Stimulated activated naive CD4-positive, alpha-beta T cell treated with Interleukin-2 at 50 U/mL for 16 hours (primary cell): Measurements from ENCODE around the gene SUMF1.
"Not testable (repeated sequence)": the region's sequence is repeated elsewhere in the genome, so short reads cannot be mapped to it uniquely, and the experiment has no call there.

Source experiments
- DNase-seq: peaks from one replicate; lab custom pipeline; 2025; lab: John Stamatoyannopoulos, UW

SUMF1 gene

DNA sequence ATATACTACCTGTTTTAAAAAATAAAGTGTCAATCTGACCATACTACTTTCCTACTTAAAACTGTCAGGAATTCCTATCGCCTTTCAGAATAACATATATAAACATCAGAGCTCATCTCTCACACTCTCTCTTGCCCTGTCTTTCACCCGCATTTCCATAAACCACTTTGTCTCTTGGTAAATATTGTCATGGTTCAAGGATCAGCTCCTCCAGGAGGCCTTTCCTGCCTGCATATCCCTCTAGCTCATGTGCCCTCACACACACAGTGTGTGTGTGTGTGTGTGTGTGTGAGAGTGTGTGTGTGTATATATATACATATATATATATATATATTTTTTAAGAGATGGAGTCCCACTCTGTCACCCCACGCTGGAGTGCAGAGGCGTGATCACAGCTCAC, 6.7 kb downstream of the SUMF1 start:
- DNase-seq = no peak

DNA sequence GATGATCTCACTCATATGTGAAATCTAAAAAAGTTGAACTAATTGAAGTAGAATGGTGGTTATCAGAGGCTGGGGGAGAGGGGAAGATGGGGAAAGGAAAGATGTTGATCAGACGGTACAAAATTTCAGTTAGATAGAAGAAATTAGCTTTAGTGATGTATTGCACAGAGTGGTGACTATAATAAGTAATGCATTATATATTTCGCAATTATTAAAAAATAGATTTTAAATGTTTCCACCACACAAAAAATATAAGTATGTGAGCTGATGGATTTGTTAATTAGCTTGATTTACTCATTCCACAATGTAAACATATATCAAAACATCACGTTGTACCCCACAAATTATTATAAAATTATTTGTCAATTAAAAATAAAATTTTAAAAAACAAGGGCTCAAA, 8.1 kb downstream of the SUMF1 start:
- no peak for DNase-seq

DNA sequence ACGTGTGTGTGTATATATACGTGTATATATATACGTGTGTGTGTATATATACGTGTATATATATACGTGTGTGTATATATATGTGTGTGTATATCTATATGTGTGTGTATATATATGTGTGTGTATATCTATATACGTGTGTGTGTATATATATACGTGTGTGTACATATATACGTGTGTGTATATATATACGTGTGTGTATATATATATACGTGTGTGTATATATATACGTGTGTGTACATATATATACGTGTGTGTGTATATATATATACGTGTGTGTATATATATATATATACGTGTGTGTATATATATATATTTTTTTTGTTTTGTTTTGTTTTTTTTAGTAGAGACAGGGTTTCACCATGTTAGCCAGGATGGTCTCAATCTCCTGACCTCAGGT, 10.3 kb downstream of the SUMF1 start:
- not testable (repeated sequence) for DNase-seq

DNA sequence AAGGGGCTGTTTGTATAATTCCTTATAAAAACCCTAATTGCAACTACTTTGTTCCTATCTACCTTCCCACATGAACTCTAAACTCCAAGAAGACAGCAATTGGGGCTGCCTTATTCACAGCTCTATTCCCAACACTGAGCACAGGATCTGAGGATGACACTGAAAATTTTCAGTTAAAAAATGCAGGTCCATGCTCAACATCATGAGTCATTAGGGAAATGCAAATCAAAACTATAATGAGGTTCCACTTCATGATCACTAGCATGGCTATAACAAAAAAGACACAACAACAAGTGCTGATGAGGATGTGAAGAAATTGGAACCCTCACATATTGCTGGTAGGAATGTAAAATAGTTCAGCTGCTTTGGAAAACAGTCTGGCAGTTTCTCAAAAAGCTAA, 12.9 kb downstream of the SUMF1 start:
- no peak for DNase-seq

DNA sequence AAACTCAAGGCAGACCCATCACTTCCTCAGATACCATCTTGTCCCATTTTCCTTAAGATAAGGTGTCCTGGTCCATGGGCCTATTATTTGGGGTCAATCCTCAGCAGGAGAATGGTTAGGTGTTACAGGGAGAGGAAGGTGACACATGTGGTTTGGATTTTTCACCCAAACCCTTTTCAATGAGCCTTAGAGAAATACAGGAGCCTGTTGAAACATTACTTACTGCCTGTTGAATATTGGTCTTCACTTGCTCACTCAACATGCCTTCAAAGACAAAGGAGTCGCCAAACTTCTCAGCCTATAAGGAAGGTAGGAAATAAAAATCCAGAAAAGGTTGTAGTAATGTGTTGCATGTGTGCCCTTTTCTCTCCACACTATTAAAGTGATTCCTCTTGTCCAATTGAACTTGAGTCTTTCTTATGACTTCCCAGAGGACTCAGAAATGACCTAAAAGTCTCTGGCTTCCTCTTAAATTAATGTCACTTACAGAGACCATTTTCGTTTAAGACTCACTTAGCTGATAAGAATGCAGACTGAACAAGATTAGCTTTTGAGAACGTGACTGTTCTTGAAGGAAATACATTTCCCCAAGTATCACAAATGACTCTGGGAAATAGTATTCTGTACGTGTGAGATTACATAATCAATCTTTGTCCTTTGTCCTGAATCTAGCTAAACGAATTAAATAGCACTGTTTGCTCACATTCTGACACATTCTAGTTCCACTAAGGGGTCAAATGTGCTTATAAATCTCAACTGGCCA, 17.8 kb downstream of the SUMF1 start:
- no peak for DNase-seq

DNA sequence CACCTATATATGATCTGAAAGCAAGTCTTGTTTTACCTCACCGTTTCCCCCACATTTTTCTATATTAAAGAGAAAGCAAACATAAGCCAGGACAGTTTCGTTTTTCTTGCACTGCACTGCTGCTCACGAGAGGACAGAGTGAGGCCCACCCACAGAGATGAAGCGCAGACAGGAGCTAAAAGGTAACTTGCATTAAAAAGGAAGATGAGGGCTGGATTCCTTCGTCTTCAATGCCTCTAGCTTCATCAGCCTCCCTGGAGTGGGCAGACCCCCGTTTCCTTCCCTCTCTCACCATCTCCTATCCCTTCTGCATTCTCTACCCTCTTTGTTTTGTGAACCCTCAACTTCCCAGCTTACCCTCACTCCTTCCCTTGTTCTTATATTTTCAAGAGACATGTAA, 18.9 kb downstream of the SUMF1 start:
- no peak for DNase-seq

DNA sequence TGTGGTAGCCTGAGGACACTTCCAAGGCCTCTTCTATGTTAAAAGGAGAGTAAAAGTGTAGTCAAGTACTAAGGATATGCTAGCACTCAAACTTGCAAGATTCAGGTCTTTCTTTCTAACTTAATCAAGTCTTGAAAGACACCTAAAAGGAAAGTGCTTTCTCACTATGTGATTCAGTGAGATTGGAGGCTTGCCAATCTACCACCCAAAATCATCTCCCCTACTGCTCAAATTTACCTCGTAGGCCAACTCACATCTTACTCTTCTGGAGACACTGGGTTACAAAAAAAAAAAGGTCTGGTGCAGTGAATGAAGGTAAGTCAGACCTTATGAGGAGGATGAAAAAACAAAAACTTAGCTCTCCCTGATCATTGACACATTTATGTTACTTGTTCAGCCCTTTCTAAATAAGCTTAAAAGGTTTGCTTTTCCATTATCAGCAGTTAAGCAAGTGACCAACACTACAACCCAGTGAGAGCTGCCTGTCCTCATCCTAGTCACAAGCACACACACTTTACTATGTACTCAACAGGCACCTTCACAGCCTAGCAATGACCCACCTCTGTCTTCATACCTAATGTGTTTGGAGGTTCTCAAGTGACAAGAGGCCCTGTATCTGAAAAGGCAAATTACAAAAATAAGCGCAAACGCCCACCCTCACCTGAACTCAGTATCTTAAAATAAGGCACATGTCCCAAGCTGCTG, 19.6 kb downstream of the SUMF1 start:
- DNase-seq = no peak

DNA sequence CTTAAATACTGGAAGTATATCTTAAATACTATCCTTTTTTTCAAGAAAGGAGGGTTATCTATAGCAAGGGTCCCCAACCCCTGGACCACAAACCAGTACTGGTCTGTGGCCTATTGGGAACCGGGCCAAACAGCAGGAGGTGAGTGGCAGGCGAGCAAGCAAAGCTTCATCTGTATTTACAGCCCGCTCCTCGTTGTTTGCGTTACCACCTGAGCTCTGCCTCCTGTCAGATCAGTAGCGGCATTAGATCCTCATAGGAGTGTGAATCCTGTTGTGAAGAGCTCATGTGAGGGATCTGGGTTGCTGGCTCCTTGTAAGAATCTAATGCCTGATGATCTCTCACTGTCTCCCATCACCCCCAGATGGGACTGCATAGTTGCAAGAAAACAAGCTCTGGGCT, 26.1 kb downstream of the SUMF1 start:
- no peak for DNase-seq

DNA sequence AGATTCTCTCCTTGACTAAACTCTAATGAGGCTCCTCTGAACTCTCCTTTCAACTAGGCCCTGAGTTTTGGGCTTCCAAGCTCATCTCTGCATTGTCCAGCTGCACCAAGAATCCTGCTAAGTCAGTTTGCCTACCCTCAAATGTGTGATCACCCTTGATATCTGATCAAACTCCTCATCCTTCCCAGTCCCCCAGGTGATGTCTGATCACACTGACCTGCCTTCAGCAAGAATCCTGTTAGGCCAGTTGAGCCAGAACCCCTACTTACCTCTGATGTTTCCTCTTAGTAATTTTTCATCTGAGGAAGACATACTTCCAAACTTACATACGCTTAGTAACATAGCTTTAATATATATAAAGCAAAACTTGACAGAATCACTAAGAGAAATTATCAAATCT, 28.8 kb downstream of the SUMF1 start:
- DNase-seq = no peak

DNA sequence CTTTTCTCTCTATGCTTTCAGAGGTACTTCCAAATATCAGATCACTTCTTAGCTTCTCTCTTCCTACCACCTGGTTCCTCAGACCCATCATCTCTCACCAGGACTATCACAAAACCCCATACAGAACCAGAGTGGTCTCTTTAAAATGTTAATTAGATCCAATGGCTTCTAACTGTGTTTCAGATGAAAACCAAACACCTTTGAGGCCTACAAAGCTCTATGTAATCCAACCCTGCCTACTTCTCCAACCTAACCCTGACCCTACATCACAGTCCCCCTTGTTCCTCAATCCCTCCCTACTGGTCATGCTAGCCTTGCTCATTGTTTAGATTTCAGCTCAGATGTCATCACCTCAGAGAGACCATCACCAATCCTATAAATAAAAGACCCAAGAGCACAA, 34.8 kb downstream of the SUMF1 start:
- no peak for DNase-seq

DNA sequence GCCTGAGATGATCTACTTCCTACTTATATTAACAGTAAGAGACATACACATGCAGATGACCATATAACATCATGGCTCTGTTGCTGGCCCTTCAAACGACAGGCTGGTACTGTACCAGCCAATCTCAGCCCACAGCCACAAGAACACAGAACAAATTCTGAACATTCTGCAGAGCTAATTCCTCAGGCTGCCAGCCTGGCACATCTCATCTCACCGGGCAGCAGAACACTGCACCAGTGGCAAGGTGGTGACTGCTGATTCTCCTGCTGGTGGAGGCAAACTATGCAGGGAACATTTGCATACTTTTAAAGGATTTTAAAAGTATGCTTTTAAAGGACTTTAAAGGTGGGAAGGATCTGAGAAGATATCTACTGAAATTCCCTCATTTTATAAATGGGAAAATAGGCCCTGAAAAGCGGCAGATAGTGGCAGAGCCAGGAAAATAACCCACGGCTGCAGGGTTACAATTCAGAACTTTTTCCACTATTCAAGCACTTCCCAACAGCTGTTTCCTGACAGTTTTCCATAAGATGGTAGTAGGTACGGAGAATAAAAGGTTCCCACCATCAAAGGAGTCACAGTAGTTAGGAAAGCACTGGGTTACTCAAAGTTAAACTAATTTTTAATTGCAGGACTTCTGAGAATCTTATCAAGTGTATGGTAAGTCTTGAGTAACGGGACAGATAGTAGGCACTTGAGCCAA, 37.3 kb downstream of the SUMF1 start:
- no peak for DNase-seq

DNA sequence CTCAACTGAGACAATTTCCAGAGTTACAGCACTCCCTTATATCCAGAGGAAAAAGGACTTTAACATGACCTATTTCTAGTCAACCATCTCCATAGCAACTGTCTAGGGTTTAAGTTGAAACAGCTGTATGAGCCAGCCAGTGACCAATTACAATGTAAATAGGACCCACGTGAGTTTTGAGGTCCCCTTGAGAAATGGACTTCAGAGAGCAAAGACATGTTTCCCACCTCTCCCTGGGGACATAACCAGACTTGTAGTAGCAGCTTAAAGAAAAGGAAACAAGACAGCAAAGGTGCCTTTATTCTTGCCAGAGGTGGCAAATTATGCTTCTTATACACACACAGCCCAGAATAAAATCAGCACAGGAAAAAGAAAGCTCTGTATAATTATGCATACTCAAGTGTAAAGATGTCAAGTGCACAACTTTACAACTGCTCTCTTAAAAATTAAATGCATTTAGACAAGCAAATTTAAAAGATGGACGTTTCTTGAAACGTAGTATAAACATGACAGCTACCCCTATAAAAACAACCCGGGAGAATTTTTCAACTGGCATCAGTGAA, 40.2 kb downstream of the SUMF1 start:
- no peak for DNase-seq

DNA sequence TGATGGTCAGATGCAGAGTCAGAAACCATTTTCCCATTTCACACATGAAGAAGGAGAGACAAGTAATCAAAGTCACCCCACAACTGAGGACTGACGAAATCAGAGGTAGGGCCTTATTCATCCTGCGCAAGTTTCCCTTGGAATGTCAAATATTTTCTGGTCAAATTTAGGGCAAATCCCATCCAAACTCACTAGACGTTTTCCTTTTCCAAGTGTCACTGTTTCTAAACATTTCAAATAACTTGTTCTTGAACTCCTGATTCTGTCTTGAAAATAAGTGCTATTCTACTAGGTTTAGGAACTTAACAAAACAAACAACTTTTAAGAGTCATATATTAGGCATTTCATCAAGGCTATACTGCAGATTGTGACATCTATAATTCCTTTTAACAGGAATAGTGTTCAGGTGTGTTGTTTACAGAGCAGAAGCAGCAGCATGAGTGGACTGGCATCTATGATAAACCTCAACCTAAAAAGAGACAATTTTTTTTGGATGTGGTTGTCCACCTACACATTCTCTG, 40.7 kb downstream of the SUMF1 start:
- no peak for DNase-seq

DNA sequence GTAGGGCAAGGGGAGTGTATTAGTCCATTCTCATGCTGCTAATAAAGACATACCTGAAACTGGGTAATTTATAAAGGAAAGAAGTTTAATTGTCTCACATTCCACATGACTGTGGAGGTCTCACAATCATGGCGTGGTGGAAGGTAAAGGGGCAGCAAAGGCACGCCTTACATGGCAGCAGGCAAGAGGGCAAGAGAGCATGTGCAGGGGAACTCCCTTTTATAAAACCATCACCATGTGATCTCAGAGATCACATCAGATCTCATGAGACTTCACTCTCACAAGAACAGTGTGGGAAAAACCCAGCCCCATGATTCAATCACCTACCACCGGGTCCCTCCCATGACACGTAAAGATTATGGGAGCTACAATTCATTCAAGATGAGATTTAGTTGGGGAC, 41.4 kb downstream of the SUMF1 start:
- no peak for DNase-seq

DNA sequence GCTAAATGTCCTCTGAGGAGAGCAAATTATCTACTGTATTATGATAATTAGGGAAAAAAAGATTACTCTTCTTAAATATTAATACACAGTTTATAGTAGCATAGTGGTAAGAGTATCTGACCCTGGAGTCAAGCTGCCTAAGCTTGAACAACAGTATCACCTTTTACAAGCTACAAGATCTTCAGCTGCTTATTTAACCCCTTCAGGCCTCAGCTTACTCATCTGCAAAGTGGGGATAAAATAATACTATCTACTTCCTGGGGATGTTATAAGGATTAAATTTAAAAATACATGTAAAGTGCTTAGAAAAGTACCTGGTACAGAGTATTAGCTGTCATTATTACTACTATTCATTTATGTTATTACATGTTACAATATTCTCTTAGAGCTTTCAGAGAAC, 42.0 kb downstream of the SUMF1 start:
- no peak for DNase-seq

DNA sequence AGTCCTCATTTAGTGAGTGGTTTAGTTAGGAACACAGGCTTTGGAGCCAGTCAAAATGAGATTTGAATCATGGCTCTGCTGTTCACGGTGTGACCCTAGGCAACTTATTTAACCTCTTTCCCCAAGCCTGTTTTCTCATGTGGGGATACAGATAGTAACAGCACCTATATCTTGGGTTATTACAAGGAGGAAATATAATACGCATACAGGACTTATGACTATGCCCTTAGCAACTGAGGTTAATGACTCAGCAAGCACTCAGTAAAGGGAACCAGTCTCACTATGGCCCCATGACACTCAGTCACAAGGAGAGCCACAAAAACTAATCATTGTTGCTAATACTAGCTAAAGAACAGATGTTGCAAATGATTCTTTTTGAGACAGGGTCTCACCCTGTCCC, 45.9 kb downstream of the SUMF1 start:
- no peak for DNase-seq

DNA sequence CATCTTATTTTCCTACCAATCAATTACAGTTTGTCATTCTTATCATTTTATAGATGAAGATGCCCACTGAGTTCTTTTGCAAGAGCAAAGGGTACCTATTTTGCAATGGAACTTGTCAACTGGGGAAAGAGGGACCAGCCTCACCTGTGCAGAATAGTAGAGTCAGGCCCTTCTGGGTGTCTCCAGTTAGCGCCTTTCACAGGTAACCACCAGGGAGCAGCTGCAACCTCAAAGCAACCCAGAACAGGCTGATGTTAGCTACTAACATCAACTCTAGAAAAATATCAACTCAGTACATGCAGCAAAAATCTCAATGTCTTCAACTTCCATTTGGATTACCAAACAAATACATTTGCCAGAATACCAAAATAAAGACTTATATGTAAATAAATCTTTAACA, 47.1 kb downstream of the SUMF1 start:
- no peak for DNase-seq

DNA sequence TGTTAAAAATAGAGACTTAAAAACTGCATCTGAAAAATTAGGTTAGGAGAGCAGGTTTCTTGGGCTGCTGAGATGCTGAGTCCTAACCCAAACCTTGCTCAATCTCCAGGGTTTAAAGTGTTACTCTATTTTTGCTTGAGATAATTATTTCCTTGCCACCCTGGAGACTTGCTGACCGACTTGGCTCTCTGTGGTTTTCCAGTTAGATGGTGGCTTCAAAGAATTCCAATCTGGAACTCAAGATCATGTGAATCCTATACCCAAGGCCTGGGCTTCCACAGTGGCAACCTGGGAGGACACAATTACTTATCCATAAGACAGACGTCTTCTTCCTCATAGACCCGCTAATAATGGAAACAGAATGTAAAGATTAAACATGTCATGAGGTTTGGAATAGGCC, 47.7 kb downstream of the SUMF1 start:
- DNase-seq = no peak

DNA sequence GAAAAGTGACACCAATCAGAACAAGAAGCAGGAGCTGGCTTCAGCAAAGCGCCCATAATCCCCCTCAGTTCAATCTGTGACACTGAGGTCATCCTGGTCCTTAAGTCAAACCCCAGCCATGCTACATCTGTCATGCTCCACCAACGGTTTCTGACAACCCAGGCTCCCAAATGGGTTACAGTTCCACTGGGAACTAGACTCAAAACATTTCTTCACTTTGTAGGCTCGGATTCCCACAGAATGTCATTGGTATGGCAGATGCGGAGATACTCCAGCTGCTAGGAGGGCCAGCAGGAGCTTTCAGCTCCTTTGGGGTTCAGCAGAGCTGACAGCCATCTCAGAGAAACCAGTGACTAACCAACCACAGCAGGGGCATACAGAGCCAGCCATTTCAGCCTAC, 48.9 kb downstream of the SUMF1 start:
- DNase-seq = no peak

DNA sequence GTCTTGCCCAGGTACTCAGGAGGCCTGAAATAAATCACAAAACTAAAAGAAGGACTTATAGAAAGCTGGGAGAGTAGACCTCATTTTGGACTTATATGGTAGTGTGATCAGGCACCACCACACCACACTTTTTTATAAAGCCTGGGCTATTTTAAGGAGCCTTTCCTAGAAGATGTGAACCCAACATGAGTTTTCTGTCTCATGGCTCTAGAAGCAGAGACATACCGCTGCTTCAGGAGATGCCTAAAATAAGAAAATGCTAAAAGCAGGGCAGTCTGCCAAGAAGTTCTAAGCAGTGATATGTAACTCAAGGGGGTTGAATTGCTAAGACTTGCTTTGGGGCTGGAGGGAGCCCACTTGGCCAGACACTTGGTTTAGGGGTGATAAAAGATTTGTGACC, 49.6 kb downstream of the SUMF1 start:
- DNase-seq = no peak

DNA sequence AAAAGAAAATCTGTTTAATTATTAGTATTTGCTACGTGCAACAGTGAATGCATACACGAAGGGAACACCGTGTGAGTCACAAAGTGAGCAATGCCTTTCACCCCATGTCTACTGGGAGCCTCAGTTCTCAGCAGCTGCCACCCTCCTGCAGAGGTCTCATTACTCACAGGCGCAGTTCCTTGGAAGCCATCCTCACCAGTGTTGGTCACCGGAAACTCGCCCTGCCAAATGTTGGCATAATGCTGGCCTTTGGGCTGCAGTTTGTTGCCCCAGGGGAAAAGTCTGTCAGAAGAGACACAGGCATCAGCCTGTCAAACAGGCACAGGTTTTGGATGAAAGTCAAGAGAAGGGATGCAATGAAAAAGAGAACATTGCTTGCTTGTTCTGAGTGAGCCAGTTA, 50.1 kb downstream of the SUMF1 start:
- no peak for DNase-seq

DNA sequence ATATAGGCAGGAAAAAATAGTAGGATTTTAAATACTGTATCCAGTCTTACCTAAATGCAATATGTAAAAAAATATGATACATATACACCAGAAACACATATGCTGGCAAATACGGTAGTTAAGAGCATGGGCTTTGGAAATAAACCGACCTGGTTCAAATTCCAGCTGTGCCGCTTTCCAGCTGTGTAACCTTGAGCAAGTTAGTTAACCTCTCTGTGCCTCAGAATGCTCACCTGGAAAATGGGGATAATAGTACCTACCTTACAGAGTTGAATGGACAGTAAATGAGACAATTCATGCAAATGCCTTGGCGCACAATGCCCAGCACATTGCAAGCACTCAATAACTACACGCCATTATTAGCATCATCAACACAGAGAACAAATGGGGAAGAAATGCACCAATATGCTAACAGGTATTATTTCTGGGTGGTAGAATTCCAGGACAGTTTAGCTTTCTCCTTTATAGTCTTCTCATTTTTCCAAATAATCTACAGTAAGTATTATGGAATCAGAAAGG, 50.6 kb downstream of the SUMF1 start:
- DNase-seq = no peak

DNA sequence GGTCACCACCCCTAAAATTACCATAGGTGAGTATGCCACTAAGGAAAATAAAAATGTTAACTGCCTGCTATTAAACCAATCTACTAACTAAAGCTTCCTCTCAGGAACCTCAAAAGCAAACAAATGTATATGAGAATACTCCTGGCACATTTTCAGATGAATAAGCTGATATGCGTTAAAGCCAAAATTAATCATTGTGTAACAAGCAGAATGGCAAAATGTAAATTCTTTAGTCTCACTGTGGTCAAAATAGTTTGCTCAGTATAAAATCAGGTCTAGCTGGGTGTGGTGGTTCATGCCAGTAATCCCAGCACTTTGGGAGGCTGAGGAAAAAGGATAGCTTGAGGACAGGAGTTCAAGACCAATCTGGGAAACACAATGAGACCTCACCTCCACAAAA, 53.6 kb downstream of the SUMF1 start:
- DNase-seq = no peak
